A549 (cell line): ENCODE measurements around the gene ZNF646. TPM values are rescaled to one million over a fixed set of nuclear protein-coding genes. Genes with fewer than 3 reads are reported as not detected.

Source experiments
- ATAC-seq, 2 experiments: fragments of 200-7000 bp in 1 of 2; fragments of >200 bp in 1 of 2; cut with Nextera tagmentation in 1 of 2; cut with Tn5 transposase in 1 of 2; 3 replicates each; pipeline versions ENCODE4 v1.8.0 to v1.9.1; 2018 to 2020; ENCODE audit warnings: mild to moderate bottlenecking in 1 of 2, moderate library complexity in 1 of 2
- CTCF ChIA-PET: fragments of 300-600 bp; sonication (Branson Sonifier 250); formaldehyde crosslinking; extraction: SDS; loops from one replicate; lab custom pipeline; 2021; ENCODE audit warnings: antibody characterized with exemption, inconsistent platforms; lab: Yijun Ruan, JAX
- POLR2A ChIA-PET: fragments of 350-600 bp; formaldehyde crosslinking; extraction: SDS; loops from one replicate; lab custom pipeline; 2021; ENCODE audit warnings: antibody characterized with exemption, inconsistent platforms; lab: Yijun Ruan, JAX
- DNase-seq, 2 experiments: peaks; one replicate each; pipeline versions ENCODE4 v3.0.0 to v3.0.0-alpha.2; 2011 to 2016; ENCODE audit warnings: low read depth in 1 of 2, low spot score in 1 of 2
- FAIRE-seq: peaks from 2 replicates; lab custom pipeline; 2011; peaks lifted over from hg19 to GRCh38; lab: Jason Lieb, UNC
- H3K27ac ChIP-seq, 2 experiments: fragments of >200 bp; sonication (Bioruptor Twin); formaldehyde crosslinking; 3 replicates each; pipeline ENCODE4 v1.5.1; 2016 to 2017
- H3K4me1 ChIP-seq: fragments of >200 bp; sonication (Bioruptor Twin); formaldehyde crosslinking; 3 replicates; pipeline ENCODE4 v1.6.1; 2016
- H3K4me2 ChIP-seq: fragments of >200 bp; sonication (Bioruptor Twin); formaldehyde crosslinking; 3 replicates; pipeline ENCODE4 v1.6.1; 2016
- H3K4me3 ChIP-seq: fragments of >200 bp; sonication (Bioruptor Twin); formaldehyde crosslinking; 3 replicates; pipeline ENCODE4 v1.5.1; 2016
- H3K9me3 ChIP-seq: fragments of >200 bp; sonication (Bioruptor Twin); formaldehyde crosslinking; 3 replicates; pipeline ENCODE4 v1.6.1; 2016
- CBX8 ChIP-seq: fragments of 200-600 bp; sonication (generic); IDR thresholded peaks from 2 replicates; pipeline ENCODE4 v1.6.1; 2016
- CHD2 ChIP-seq: fragments of 150-350 bp; IDR thresholded peaks from 2 replicates; pipeline ENCODE4 v1.6.1; 2014; ENCODE audit warnings: low read length; ENCODE audit not compliant: partially characterized antibody
- EHF ChIP-seq: fragments of 250-450 bp; sonication (Bioruptor Pico); IDR thresholded peaks from 2 replicates; pipeline ENCODE4 v1.5.0; 2020; ENCODE audit warnings: mild to moderate bottlenecking
- GATA3 ChIP-seq: IDR thresholded peaks from 2 replicates; pipeline ENCODE4 v1.6.1; 2012; ENCODE audit warnings: borderline replicate concordance
- HDAC2 ChIP-seq: fragments of 200-600 bp; sonication (generic); IDR thresholded peaks from 2 replicates; pipeline ENCODE4 v1.6.1; 2016
- HES2 ChIP-seq: fragments of >200 bp; sonication (Bioruptor Twin); formaldehyde crosslinking; IDR thresholded peaks from 2 replicates; pipeline ENCODE4 v1.6.1; 2016
- HOXB5 ChIP-seq: fragments of 250-450 bp; sonication (Bioruptor Pico); IDR thresholded peaks from 2 replicates; pipeline ENCODE4 v1.5.0; 2020; ENCODE audit warnings: mild to moderate bottlenecking, moderate library complexity
- JUN ChIP-seq, 2 experiments: fragments of >200 bp; sonication (Bioruptor Twin); formaldehyde crosslinking; IDR thresholded peaks; 2 replicates in 1 of 2; 3 replicates in 1 of 2; pipeline ENCODE4 v1.6.1; 2016 to 2017
- KDM5A ChIP-seq: fragments of 200-600 bp; sonication (generic); IDR thresholded peaks from 2 replicates; pipeline ENCODE4 v1.6.1; 2016; ENCODE audit warnings: antibody characterized with exemption, mild to moderate bottlenecking
- MAX ChIP-seq: IDR thresholded peaks from 2 replicates; pipeline ENCODE4 v1.6.1; 2012
- MYC ChIP-seq: IDR thresholded peaks from 2 replicates; pipeline ENCODE4 v1.6.1; 2012; ENCODE audit warnings: mild to moderate bottlenecking, inconsistent platforms, low read length, improper control_type of control experiment, borderline replicate concordance
- NFE2L2 ChIP-seq: fragments of 150-350 bp; conservative IDR thresholded peaks from 2 replicates; pipeline ENCODE4 v1.6.1; 2014; ENCODE audit warnings: low read length
- RAD21 ChIP-seq, 2 experiments: fragments of >200 bp in 1 of 2; sonication (Bioruptor Twin) in 1 of 2; formaldehyde crosslinking in 1 of 2; IDR thresholded peaks in 1 of 2; conservative IDR thresholded peaks in 1 of 2; 2 replicates in 1 of 2; 3 replicates in 1 of 2; pipeline ENCODE4 v1.6.1; 2012 to 2018; ENCODE audit warnings: inconsistent platforms in 1 of 2
- RCOR1 ChIP-seq: fragments of 150-350 bp; IDR thresholded peaks from 2 replicates; pipeline ENCODE4 v1.6.1; 2014; ENCODE audit warnings: antibody characterized with exemption, low read length, low read depth
- TP53 ChIP-seq: fragments of 250-450 bp; sonication (Bioruptor Pico); IDR thresholded peaks from 2 replicates; pipeline ENCODE4 v1.5.0; 2021; ENCODE audit warnings: mild to moderate bottlenecking, moderate library complexity
- ZNF302 ChIP-seq: fragments of 250-450 bp; sonication (Bioruptor Pico); IDR thresholded peaks from 2 replicates; pipeline ENCODE4 v1.9.0; 2021; ENCODE audit warnings: inconsistent platforms, mild to moderate bottlenecking, moderate library complexity
- WGBS: methylation state at CpG from one replicate; pipeline ENCODE4 v1.1.6; 2017; ENCODE audit errors: missing lambda C conversion rate; 5-methylcytosine and 5-hydroxymethylcytosine counted together
- polyA plus RNA-seq, 4 experiments: library from polyadenylated mRNA; depleted of rRNA in 3 of 4; stranded (reverse); fragments of >200 nt; fragmentation: RNase III in 1 of 4; extraction: RNeasy Plus Mini Kit Qiagen cat#74134 plus additional on column Dnase treatment in 1 of 4; gene quantifications; 2 replicates in 3 of 4; 3 replicates in 1 of 4; pipeline ENCODE4 v1.2.3, GENCODE V29; 2011 to 2017
- TF ChIP-seq, protein P1 (sequence below): fragments of >200 bp; sonication (Bioruptor Twin); formaldehyde crosslinking; IDR thresholded peaks from 3 replicates; pipeline ENCODE4 v1.6.1; 2016
- TF ChIP-seq, protein P2 (sequence below): fragments of 250-450 bp; sonication (Bioruptor Pico); IDR thresholded peaks from 2 replicates; pipeline ENCODE4 v1.5.0; 2021; ENCODE audit warnings: mild to moderate bottlenecking, moderate library complexity, borderline replicate concordance

ZNF646 gene
- polyA plus RNA-seq, 2 of the 4 experiments (the other 2 are of a cell fraction) = 3.0 to 8.2 TPM

DNA sequence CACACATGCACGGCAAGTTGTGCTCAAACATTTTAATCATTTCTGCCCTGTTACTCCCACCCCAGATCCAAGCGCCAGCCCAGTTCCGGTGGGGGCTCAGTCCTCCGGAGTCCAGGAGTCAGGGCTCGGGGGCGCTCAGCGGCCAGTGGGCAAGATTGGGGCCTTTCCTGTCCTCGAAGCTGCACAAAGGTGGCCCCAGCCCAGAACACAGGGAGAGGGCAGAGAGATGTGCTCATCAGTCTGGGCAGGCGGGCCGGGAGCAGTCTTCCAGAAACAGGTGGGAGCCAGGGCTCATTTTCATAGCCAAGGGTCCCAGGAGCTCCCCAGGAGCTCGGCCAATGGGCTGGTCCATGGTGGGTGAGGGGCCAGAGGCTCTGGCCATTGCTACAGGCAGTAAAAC lies 57.2 kb downstream of the ZNF646 start:
- no peak overlapping the region for H3K4me3 ChIP-seq
- no peaks in the 10 kb centered on the region for H3K9me3 ChIP-seq
- ATAC-seq (no peak), DNase-seq (no peak), FAIRE-seq (no peak)
- 97% methylated on average over 10 of the region's 11 CpGs for WGBS
- ChIA-PET CTCF (interaction anchor here (0.6 to 2.6 kb wide), 3 partner anchors 11 to 147 kb away, joined by 3 to 16 read pairs (median 4); partner anchors contain the start of gene HSD3B7), POLR2A (interaction anchor here (1.5 to 5.3 kb wide), 2 partner anchors 11 to 14 kb away, joined by 5 to 31 read pairs (median 8); partner anchors contain the start of gene KAT8)
- no peak overlapping the region for H3K4me2 ChIP-seq
- no peak for TF ChIP-seq HOXB5
- TF ChIP-seq KDM5A = no peak
- TF ChIP-seq, protein P1, sequence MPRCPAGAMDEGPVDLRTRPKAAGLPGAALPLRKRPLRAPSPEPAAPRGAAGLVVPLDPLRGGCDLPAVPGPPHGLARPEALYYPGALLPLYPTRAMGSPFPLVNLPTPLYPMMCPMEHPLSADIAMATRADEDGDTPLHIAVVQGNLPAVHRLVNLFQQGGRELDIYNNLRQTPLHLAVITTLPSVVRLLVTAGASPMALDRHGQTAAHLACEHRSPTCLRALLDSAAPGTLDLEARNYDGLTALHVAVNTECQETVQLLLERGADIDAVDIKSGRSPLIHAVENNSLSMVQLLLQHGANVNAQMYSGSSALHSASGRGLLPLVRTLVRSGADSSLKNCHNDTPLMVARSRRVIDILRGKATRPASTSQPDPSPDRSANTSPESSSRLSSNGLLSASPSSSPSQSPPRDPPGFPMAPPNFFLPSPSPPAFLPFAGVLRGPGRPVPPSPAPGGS = no peak
- TF ChIP-seq GATA3 = no peak
- no peak for TF ChIP-seq HDAC2
- TF ChIP-seq, protein P2, sequence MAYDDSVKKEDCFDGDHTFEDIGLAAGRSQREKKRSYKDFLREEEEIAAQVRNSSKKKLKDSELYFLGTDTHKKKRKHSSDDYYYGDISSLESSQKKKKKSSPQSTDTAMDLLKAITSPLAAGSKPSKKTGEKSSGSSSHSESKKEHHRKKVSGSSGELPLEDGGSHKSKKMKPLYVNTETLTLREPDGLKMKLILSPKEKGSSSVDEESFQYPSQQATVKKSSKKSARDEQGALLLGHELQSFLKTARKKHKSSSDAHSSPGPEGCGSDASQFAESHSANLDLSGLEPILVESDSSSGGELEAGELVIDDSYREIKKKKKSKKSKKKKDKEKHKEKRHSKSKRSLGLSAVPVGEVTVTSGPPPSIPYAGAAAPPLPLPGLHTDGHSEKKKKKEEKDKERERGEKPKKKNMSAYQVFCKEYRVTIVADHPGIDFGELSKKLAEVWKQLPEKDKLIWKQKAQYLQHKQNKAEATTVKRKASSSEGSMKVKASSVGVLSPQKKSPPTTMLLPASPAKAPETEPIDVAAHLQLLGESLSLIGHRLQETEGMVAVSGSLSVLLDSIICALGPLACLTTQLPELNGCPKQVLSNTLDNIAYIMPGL (CRISPR knock-in tag) = no peak
- TF ChIP-seq RCOR1 = no peak
- TF ChIP-seq EHF = no peak
- TF ChIP-seq RAD21 (conservative IDR thresholded peaks at IDR 0.05 in 1 of 2, IDR thresholded peaks at IDR 0.05 in 1 of 2) = no peak
- no peak for TF ChIP-seq MYC
- no peak for TF ChIP-seq ZNF302 (CRISPR knock-in tag)
- no peak for TF ChIP-seq MAX
- H3K27ac ChIP-seq = no peak overlapping the region
- peaks cover 18% of the 10 kb centered on the region; the same call in 2 of the 3 replicates for H3K4me1 ChIP-seq

GRCh38 chr16:31131841-31132271 lies 57.6 kb downstream of the ZNF646 start:
- no peak for DNase-seq
- ChIA-PET POLR2A (interaction anchor here (1.5 to 2.2 kb wide), 2 partner anchors 10 to 14 kb away, joined by 5 to 8 read pairs; partner anchors contain the start of gene KAT8), CTCF (interaction anchor here (0.6 to 2.6 kb wide), 3 partner anchors 10 to 147 kb away, joined by 3 to 16 read pairs (median 4); partner anchors contain the start of gene HSD3B7)
- no peak for FAIRE-seq
- TF ChIP-seq, protein P2 (CRISPR knock-in tag) = no peak
- no peak for TF ChIP-seq MAX
- TF ChIP-seq CHD2 = no peak
- H3K4me1 ChIP-seq = peaks cover 18% of the 10 kb centered on the region; the same call in 2 of the 3 replicates
- H3K27ac ChIP-seq = no peak overlapping the region
- H3K9me3 ChIP-seq = no peaks in the 10 kb centered on the region
- no peak overlapping the region for H3K4me3 ChIP-seq
- 82% methylated on average over 5 of the region's 5 CpGs for WGBS
- no peak for ATAC-seq
- H3K4me2 ChIP-seq = no peak overlapping the region

- peaks cover 18% of the 10 kb centered on the region; the same call in 2 of the 3 replicates for H3K4me1 ChIP-seq
- H3K4me2 ChIP-seq = no peak overlapping the region
- no peak for TF ChIP-seq TP53 (CRISPR knock-in tag)
- no peak for TF ChIP-seq CBX8
- TF ChIP-seq NFE2L2 = no peak
- TF ChIP-seq HES2 = no peak
- no peak for TF ChIP-seq JUN (IDR thresholded peaks at IDR 0.05)
- ATAC-seq (no peak), FAIRE-seq (no peak), DNase-seq (no peak)
- CTCF ChIA-PET = interaction anchor here (1.2 to 2.6 kb wide), 4 partner anchors 10 to 310 kb away, joined by 3 to 16 read pairs (median 4); partner anchors contain the start of genes HSD3B7 and ZNF843
- H3K27ac ChIP-seq = no peak overlapping the region
- H3K9me3 ChIP-seq = no peaks in the 10 kb centered on the region
- no peak overlapping the region for H3K4me3 ChIP-seq
- WGBS = 94% methylated on average over 16 of the region's 20 CpGs
- POLR2A ChIA-PET = interaction anchor here (0.9 to 2.2 kb wide), 3 partner anchors 10 to 15 kb away, joined by 3 to 8 read pairs (median 5); partner anchors contain the start of gene KAT8
Observed at GRCh38 chr16:31132303-31132979, 58.2 kb downstream of the ZNF646 start.
